K562 (cell line): ENCODE measurements around the gene CCDC186. TPM values are rescaled to one million over a fixed set of nuclear protein-coding genes. Genes with fewer than 3 reads are reported as not detected.

Experiments
- ATAC-seq: fragments of 200-7000 bp; cut with Tn5 transposase; 3 replicates; pipeline ENCODE4 v1.9.1; 2020; ENCODE audit warnings: moderate library complexity
- BruUV-seq: library from RNA; stranded (reverse); fragments of 400-500 nt; replicated peaks from 2 replicates; lab custom pipeline; 2021; lab: Mats Ljungman, UMichigan
- CTCF ChIA-PET: fragments of 300-600 bp; formaldehyde crosslinking; extraction: SDS; loops from one replicate; lab custom pipeline; 2021; ENCODE audit warnings: low intra/inter-chr PET ratio; lab: Yijun Ruan, JAX
- POLR2A ChIA-PET: fragments of 300-600, 350-650 bp; sonication (Branson Sonifier 250); formaldehyde crosslinking; extraction: SDS; loops from one replicate; lab custom pipeline; 2021; ENCODE audit warnings: antibody characterized with exemption, inconsistent platforms; lab: Yijun Ruan, JAX
- DNase-seq, 4 experiments: peaks; one replicate each; pipeline versions ENCODE4 v3.0.0 to v3.0.0-alpha.2; 2011 to 2018; ENCODE audit warnings: low spot score in 3 of 4, mixed read lengths in 3 of 4; ENCODE audit errors: extremely low read depth in 1 of 4
- FAIRE-seq: peaks from 2 replicates; lab custom pipeline; 2011; peaks lifted over from hg19 to GRCh38; lab: Jason Lieb, UNC
- H2AFZ ChIP-seq: 2 replicates; pipeline ENCODE4 v1.6.0; 2011; ENCODE audit warnings: low read depth, low read length, control low read depth, inconsistent platforms
- H3K27ac ChIP-seq: fragments of 200-600 bp; 3 replicates; pipeline ENCODE4 v1.8.0; 2011; ENCODE audit warnings: low read depth, mild to moderate bottlenecking, control low read depth, inconsistent platforms, low read length, moderate library complexity, mixed read lengths; ENCODE audit errors: extremely low read depth
- H3K27me3 ChIP-seq, 2 experiments: fragments of 300-600 bp in 1 of 2; 2 replicates in 1 of 2; 3 replicates in 1 of 2; pipeline versions ENCODE4 v1.6.0 to v1.8.0; 2011; ENCODE audit warnings: inconsistent platforms in 2 of 2, low read length in 2 of 2, mild to moderate bottlenecking in 1 of 2, mixed read lengths in 1 of 2, moderate library complexity in 1 of 2; ENCODE audit not compliant: control insufficient read depth in 2 of 2, insufficient read depth in 2 of 2
- H3K36me3 ChIP-seq: fragments of 300-600 bp; 3 replicates; pipeline ENCODE4 v1.8.0; 2011; ENCODE audit warnings: mild to moderate bottlenecking, low read length, inconsistent platforms; ENCODE audit not compliant: control insufficient read depth, insufficient read depth
- H3K4me1 ChIP-seq, 2 experiments: fragments of 200-600 bp in 1 of 2; replicated peaks in 1 of 2; 2 replicates in 1 of 2; 3 replicates in 1 of 2; pipeline versions ENCODE4 v1.5.1 to v1.8.0; 2011; ENCODE audit warnings: inconsistent platforms in 2 of 2, low read length in 2 of 2, mild to moderate bottlenecking in 1 of 2, mixed read lengths in 1 of 2, moderate library complexity in 1 of 2; ENCODE audit not compliant: control insufficient read depth in 2 of 2, insufficient read depth in 2 of 2
- H3K4me2 ChIP-seq: 2 replicates; pipeline ENCODE4 v1.6.1; 2011; ENCODE audit warnings: low read length, control low read depth, inconsistent platforms, mixed read lengths; ENCODE audit not compliant: insufficient read depth
- H3K4me3 ChIP-seq: fragments of 200-600 bp; sonication (generic), shearing (Covaris generic); 2 replicates; pipeline ENCODE4 v1.5.1; 2016; ENCODE audit warnings: control low read depth, inconsistent platforms
- H3K79me2 ChIP-seq: fragments of 200-600 bp; 3 replicates; pipeline ENCODE4 v1.8.0; 2011; ENCODE audit warnings: low read length, inconsistent platforms; ENCODE audit not compliant: control insufficient read depth, insufficient read depth
- H3K9ac ChIP-seq, 2 experiments: 2 replicates each; pipeline versions ENCODE4 v1.6.0 to v1.6.1; 2011; ENCODE audit warnings: low read depth in 2 of 2, low read length in 2 of 2, control low read depth in 1 of 2, inconsistent platforms in 1 of 2, mild to moderate bottlenecking in 1 of 2, mixed read lengths in 1 of 2; ENCODE audit not compliant: insufficient read depth in 1 of 2
- H3K9me1 ChIP-seq: one replicate; pipeline ENCODE4 v1.6.0; 2011; ENCODE audit warnings: inconsistent platforms, mild to moderate bottlenecking, low read length, moderate library complexity; ENCODE audit not compliant: control insufficient read depth, insufficient read depth
- H3K9me3 ChIP-seq: replicated peaks from 2 replicates; pipeline ENCODE4 v1.5.1; 2011; ENCODE audit warnings: low read depth, low read length, inconsistent platforms; ENCODE audit not compliant: control insufficient read depth, insufficient read depth
- H4K20me1 ChIP-seq: replicated peaks from 2 replicates; pipeline ENCODE4 v1.6.1; 2011; ENCODE audit warnings: low read length, inconsistent platforms, mixed read lengths; ENCODE audit not compliant: control insufficient read depth, insufficient read depth
- EP400 ChIP-seq: fragments of 450-650 bp; IDR thresholded peaks from 2 replicates; pipeline ENCODE4 v1.6.1; 2017; ENCODE audit warnings: antibody characterized with exemption, mild to moderate bottlenecking, moderate library complexity
- HEY1 ChIP-seq: fragments of 250-450 bp; sonication (Bioruptor Pico); IDR thresholded peaks from 2 replicates; pipeline ENCODE4 v1.5.0; 2020; ENCODE audit warnings: mild to moderate bottlenecking, moderate library complexity, borderline replicate concordance
- MAFG ChIP-seq: fragments of 450-650 bp; conservative IDR thresholded peaks from 2 replicates; pipeline ENCODE4 v1.6.1; 2016; ENCODE audit warnings: missing genetic modification characterization, missing compliant biosample characterization
- NCOA1 ChIP-seq: fragments of 450-650 bp; IDR thresholded peaks from 2 replicates; pipeline ENCODE4 v1.6.1; 2016; ENCODE audit warnings: low read depth
- NR2C1 ChIP-seq, 2 experiments: fragments of 450-650 bp; IDR thresholded peaks; 2 replicates each; pipeline ENCODE4 v1.6.1; 2017; ENCODE audit warnings: mild to moderate bottlenecking in 2 of 2, antibody characterized with exemption in 1 of 2, inconsistent platforms in 1 of 2, missing compliant biosample characterization in 1 of 2, missing genetic modification characterization in 1 of 2
- PPARD ChIP-seq: fragments of 250-450 bp; sonication (Bioruptor Pico); IDR thresholded peaks from 2 replicates; pipeline ENCODE4 v1.8.0; 2022; ENCODE audit warnings: inconsistent platforms, mild to moderate bottlenecking, moderate library complexity
- SIN3B ChIP-seq: fragments of 450-650 bp; IDR thresholded peaks from 2 replicates; pipeline ENCODE4 v1.6.1; 2017; ENCODE audit warnings: low read depth, mild to moderate bottlenecking, moderate library complexity
- TBL1XR1 ChIP-seq, 2 experiments: IDR thresholded peaks; 2 replicates each; pipeline ENCODE4 v1.6.1; 2012; ENCODE audit warnings: improper control_type of control experiment in 2 of 2, low read length in 2 of 2, mild to moderate bottlenecking in 1 of 2
- ZNF212 ChIP-seq: fragments of 450-650 bp; formaldehyde crosslinking; IDR thresholded peaks from 2 replicates; pipeline ENCODE4 v1.4.0; 2020; ENCODE audit warnings: mild to moderate bottlenecking
- ZNF224 ChIP-seq: sonication (generic); formaldehyde crosslinking; IDR thresholded peaks from 2 replicates; pipeline ENCODE4 v1.8.0; 2022; ENCODE audit warnings: mild to moderate bottlenecking, missing genetic modification reagents
- ZNF347 ChIP-seq: fragments of 450-650 bp; formaldehyde crosslinking; IDR thresholded peaks from 2 replicates; pipeline ENCODE4 v1.4.0; 2020; ENCODE audit warnings: low read depth, mild to moderate bottlenecking, moderate library complexity
- whole genome bisulfite sequencing: fragments of 100-300 bp; shearing (Covaris generic); methylation state at CpG from one replicate; pipeline ENCODE4 v1.1.6; 2016; ENCODE audit warnings: low coverage, mixed read lengths; ENCODE audit not compliant: insufficient coverage; ENCODE audit errors: missing lambda C conversion rate; 5-methylcytosine and 5-hydroxymethylcytosine counted together
- in situ Hi-C: fragments of 300-500 bp; cut with MboI; formaldehyde crosslinking; loops from 4 replicates; pipeline ENCODE4 v1.15.0; 2018; ENCODE audit warnings: inconsistent platforms, mixed read lengths
- intact Hi-C: fragments of 100-400 bp; cut with micrococcal nuclease; formaldehyde crosslinking; loops from 2 replicates; pipeline ENCODE4 v1.14.2; 2022
- polyA plus RNA-seq, 8 experiments: library from polyadenylated mRNA; depleted of rRNA in 4 of 8; stranded (reverse) in 5 of 8; unstranded in 3 of 8; fragments of >200 nt; fragmentation: Nextera tagmentation in 2 of 8; fragmentation: Illumina TruSeq in 1 of 8; extraction: Ambion mirVana in 2 of 8; extraction: Trizol in 1 of 8; gene quantifications; 2 replicates each; pipeline versions ENCODE4 v1.2.1 to v1.2.3, GENCODE V29; 2011 to 2014; ENCODE audit warnings: inconsistent platforms in 1 of 8, missing spikeins in 1 of 8
- total RNA-seq, 7 experiments: library from RNA; depleted of rRNA in 6 of 7; stranded (reverse); fragments of >200 nt in 6 of 7; fragmentation: Illumina TruSeq in 2 of 7; extraction: Trizol in 2 of 7; gene quantifications; 2 replicates each; pipeline versions ENCODE4 v1.2.1 to v1.2.3, GENCODE V29; 2011 to 2021; ENCODE audit warnings: low replicate concordance in 1 of 7
- TF ChIP-seq, protein P1 (sequence below): fragments of 450-650 bp; IDR thresholded peaks from 2 replicates; pipeline ENCODE4 v1.6.1; 2016; ENCODE audit warnings: low read depth
- TF ChIP-seq, protein P2 (sequence below): sonication (generic); formaldehyde crosslinking; IDR thresholded peaks from 2 replicates; pipeline ENCODE4 v1.8.1; 2022; ENCODE audit warnings: missing genetic modification reagents

The CCDC186 gene
- total and polyA plus RNA-seq, 9 of the 15 experiments (the other 6 are each of a cell fraction or from before 2014, with no cell fraction given), result 2.0 to 7.5 (median 4.7) TPM

DNA sequence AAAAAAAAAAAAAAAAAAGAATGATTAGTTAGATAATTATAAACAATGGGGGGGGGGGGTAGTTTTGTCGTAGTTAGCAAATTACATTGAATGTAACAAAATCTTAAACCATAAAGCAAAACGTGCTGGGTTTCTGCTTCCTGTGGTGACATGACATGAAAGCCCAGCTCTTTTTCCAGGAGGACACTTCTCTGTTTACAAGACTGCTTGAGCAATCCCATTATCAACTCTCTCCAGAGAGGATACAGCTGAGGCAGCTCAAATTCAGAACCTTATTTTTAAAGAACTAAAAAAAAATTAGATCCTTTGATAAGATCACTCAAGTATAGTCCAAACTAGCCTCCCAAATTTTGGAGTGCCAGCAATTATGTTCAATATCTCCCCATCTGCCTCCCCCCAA is 71.7 kb downstream of the CCDC186 start:
- DNase-seq (no peak), ATAC-seq (no peak), FAIRE-seq (no peak)
- Histone ChIP-seq H3K36me3 (no peaks in the 10 kb centered on the region), H3K79me2 (no peaks in the 10 kb centered on the region), H4K20me1 (no peaks in the 10 kb centered on the region), H3K27me3 (peaks cover 12 to 19% of the 10 kb centered on the region in 2 experiments; a peak in 4 of 5 replicates), H3K9me3 (no peaks in the 10 kb centered on the region), H3K9ac (no peak overlapping the region), H3K4me2 (no peak overlapping the region), H3K4me1 (peaks cover 7 to 9% of the 10 kb centered on the region in 2 experiments; a peak in 4 of 5 replicates), H2AFZ (no peak overlapping the region), H3K4me3 (no peak overlapping the region), H3K27ac (no peak overlapping the region), H3K9me1 (no peaks in the 10 kb centered on the region)
- no CpG with 5 or more reads among the region's 2 CpGs for WGBS
- no peak for TF ChIP-seq ZNF347 (CRISPR knock-in tag)
- TF ChIP-seq PPARD, result no peak
- TF ChIP-seq EP400, result no peak
- TF ChIP-seq HEY1 (CRISPR knock-in tag), result no peak
- TF ChIP-seq SIN3B, result no peak
- TF ChIP-seq NR2C1 (IDR thresholded peaks at IDR 0.05), result no peak
- TF ChIP-seq NR2C1 (tag; IDR thresholded peaks at IDR 0.05), result no peak
- TF ChIP-seq NCOA1, result no peak
- TF ChIP-seq ZNF212 (CRISPR knock-in tag), result no peak
- TF ChIP-seq, protein P1, sequence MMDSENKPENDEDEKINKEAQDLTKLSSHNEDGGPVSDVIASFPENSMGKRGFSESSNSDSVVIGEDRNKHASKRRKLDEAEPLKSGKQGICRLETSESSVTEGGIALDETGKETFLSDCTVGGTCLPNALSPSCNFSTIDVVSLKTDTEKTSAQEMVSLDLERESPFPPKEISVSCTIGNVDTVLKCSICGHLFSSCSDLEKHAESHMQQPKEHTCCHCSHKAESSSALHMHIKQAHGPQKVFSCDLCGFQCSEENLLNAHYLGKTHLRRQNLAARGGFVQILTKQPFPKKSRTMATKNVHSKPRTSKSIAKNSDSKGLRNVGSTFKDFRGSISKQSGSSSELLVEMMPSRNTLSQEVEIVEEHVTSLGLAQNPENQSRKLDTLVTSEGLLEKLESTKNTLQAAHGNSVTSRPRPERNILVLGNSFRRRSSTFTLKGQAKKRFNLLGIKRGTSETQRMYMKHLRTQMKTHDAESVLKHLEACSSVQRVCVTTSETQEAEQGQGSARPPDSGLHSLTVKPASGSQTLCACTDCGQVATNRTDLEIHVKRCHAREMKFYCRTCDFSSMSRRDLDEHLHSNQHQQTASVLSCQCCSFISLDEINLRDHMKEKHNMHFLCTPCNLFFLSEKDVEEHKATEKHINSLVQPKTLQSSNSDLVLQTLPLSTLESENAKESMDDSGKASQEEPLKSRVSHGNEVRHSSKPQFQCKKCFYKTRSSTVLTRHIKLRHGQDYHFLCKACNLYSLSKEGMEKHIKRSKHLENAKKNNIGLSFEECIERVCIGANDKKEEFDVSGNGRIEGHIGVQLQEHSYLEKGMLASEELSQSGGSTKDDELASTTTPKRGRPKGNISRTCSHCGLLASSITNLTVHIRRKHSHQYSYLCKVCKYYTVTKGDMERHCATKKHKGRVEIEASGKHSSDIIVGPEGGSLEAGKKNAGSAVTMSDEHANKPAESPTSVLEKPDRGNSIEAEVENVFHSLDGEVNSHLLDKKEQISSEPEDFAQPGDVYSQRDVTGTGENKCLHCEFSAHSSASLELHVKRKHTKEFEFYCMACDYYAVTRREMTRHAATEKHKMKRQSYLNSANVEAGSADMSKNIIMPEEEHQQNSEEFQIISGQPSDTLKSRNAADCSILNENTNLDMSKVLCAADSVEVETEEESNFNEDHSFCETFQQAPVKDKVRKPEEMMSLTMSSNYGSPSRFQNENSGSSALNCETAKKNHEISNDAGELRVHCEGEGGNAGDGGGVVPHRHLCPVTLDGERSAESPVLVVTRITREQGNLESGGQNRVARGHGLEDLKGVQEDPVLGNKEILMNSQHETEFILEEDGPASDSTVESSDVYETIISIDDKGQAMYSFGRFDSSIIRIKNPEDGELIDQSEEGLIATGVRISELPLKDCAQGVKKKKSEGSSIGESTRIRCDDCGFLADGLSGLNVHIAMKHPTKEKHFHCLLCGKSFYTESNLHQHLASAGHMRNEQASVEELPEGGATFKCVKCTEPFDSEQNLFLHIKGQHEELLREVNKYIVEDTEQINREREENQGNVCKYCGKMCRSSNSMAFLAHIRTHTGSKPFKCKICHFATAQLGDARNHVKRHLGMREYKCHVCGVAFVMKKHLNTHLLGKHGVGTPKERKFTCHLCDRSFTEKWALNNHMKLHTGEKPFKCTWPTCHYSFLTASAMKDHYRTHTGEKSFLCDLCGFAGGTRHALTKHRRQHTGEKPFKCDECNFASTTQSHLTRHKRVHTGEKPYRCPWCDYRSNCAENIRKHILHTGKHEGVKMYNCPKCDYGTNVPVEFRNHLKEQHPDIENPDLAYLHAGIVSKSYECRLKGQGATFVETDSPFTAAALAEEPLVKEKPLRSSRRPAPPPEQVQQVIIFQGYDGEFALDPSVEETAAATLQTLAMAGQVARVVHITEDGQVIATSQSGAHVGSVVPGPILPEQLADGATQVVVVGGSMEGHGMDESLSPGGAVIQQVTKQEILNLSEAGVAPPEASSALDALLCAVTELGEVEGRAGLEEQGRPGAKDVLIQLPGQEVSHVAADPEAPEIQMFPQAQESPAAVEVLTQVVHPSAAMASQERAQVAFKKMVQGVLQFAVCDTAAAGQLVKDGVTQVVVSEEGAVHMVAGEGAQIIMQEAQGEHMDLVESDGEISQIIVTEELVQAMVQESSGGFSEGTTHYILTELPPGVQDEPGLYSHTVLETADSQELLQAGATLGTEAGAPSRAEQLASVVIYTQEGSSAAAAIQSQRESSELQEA, result no peak
- TF ChIP-seq, protein P2, sequence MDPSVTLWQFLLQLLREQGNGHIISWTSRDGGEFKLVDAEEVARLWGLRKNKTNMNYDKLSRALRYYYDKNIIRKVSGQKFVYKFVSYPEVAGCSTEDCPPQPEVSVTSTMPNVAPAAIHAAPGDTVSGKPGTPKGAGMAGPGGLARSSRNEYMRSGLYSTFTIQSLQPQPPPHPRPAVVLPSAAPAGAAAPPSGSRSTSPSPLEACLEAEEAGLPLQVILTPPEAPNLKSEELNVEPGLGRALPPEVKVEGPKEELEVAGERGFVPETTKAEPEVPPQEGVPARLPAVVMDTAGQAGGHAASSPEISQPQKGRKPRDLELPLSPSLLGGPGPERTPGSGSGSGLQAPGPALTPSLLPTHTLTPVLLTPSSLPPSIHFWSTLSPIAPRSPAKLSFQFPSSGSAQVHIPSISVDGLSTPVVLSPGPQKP (CRISPR knock-in tag), result no peak
- no peak for TF ChIP-seq ZNF224 (CRISPR knock-in tag)
- TF ChIP-seq TBL1XR1 (IDR thresholded peaks at IDR 0.05; ENCODE audit: low read length in 2 of 2), result no peak
- no peak for TF ChIP-seq MAFG (tag)
- POLR2A ChIA-PET, result no interaction called here
- BruUV-seq, result no TSS peak
- CTCF ChIA-PET, result interaction anchor here (1.8 kb wide), 1 partner anchor 397 kb away, joined by 8 read pairs; no protein-coding TSS in a partner anchor
- intact Hi-C loops, result loop anchor here (2.0 to 10.0 kb wide), 2 partner anchors 177 to 397 kb away; no protein-coding TSS in a partner anchor
- in situ Hi-C loops, result loop anchor here (5.0 to 10.0 kb wide), 2 partner anchors 305 to 397 kb away; no protein-coding TSS in a partner anchor
